Loucy (cell line): ENCODE data around the gene KCNK3.

ENCODE experiments used
- H2AFZ ChIP-seq: fragments of 200-600 bp; sonication (generic); 2 replicates; pipeline ENCODE4 v1.6.0; 2016; ENCODE audit warnings: antibody characterized with exemption, mild to moderate bottlenecking, low read length, moderate library complexity
- H3F3A ChIP-seq: fragments of 200-600 bp; 2 replicates; pipeline ENCODE4 v1.6.0; 2016; ENCODE audit warnings: antibody characterized with exemption, low read depth, mild to moderate bottlenecking
- H3K27me3 ChIP-seq: fragments of 200-600 bp; sonication (generic); 2 replicates; pipeline ENCODE4 v1.6.1; 2014; ENCODE audit warnings: low read length, mild to moderate bottlenecking; ENCODE audit not compliant: insufficient read depth, poor library complexity, severe bottlenecking
- H3K36me3 ChIP-seq: fragments of 200-600 bp; sonication (generic); 2 replicates; pipeline ENCODE4 v1.6.1; 2016; ENCODE audit warnings: low read length; ENCODE audit not compliant: insufficient read depth
- H3K4me1 ChIP-seq: fragments of 200-600 bp; sonication (generic); 2 replicates; pipeline ENCODE4 v1.5.1; 2014; ENCODE audit warnings: low read length, mild to moderate bottlenecking; ENCODE audit not compliant: insufficient read depth, poor library complexity, severe bottlenecking
- H3K4me2 ChIP-seq: fragments of 200-600 bp; sonication (generic); 2 replicates; pipeline ENCODE4 v1.6.0; 2014; ENCODE audit warnings: antibody characterized with exemption, low read length, low read depth, mild to moderate bottlenecking; ENCODE audit not compliant: poor library complexity, severe bottlenecking
- H3K4me3 ChIP-seq: fragments of 200-600 bp; sonication (generic); 2 replicates; pipeline ENCODE4 v1.5.1; 2014; ENCODE audit warnings: low read length, mild to moderate bottlenecking, mixed read lengths; ENCODE audit not compliant: poor library complexity, severe bottlenecking
- H3K79me2 ChIP-seq: fragments of 200-600 bp; sonication (generic); 2 replicates; pipeline ENCODE4 v1.6.1; 2014; ENCODE audit warnings: low read length; ENCODE audit not compliant: insufficient read depth
- H3K9ac ChIP-seq: fragments of 200-600 bp; sonication (generic); 2 replicates; pipeline ENCODE4 v1.6.0; 2014; ENCODE audit warnings: mild to moderate bottlenecking, low read depth, low read length, moderate library complexity; ENCODE audit not compliant: poor library complexity, severe bottlenecking
- H3K9me2 ChIP-seq: fragments of 200-600 bp; sonication (generic); replicated peaks from 2 replicates; pipeline ENCODE4 v1.6.1; 2016; ENCODE audit warnings: low read depth, low read length, mixed read lengths
- H3K9me3 ChIP-seq: fragments of 200-600 bp; sonication (generic); 2 replicates; pipeline ENCODE4 v1.6.1; 2014; ENCODE audit warnings: mild to moderate bottlenecking, antibody characterized with exemption, low read length, low read depth; ENCODE audit not compliant: insufficient read depth
- H4K20me1 ChIP-seq: fragments of 200-600 bp; sonication (generic); 2 replicates; pipeline ENCODE4 v1.6.0; 2014; ENCODE audit warnings: antibody characterized with exemption, low read length, mild to moderate bottlenecking; ENCODE audit not compliant: insufficient read depth, poor library complexity, severe bottlenecking
- CTCF ChIP-seq: fragments of 200-600 bp; sonication (generic); conservative IDR thresholded peaks from 2 replicates; pipeline ENCODE4 v1.5.1; 2014; ENCODE audit warnings: mild to moderate bottlenecking, antibody characterized with exemption, low read length
- EZH2phosphoT487 ChIP-seq: fragments of 200-600 bp; IDR thresholded peaks from 2 replicates; pipeline ENCODE4 v1.6.1; 2018; ENCODE audit warnings: antibody characterized with exemption, mild to moderate bottlenecking, moderate library complexity, borderline replicate concordance

Gene KCNK3

GRCh38 chr2:26651470-26651771, 41.1 kb upstream of the KCNK3 start:
- H3F3A ChIP-seq, result no peaks in the 10 kb centered on the region
- H3K4me3 ChIP-seq, result no peak overlapping the region
- H3K79me2 ChIP-seq, result no peaks in the 10 kb centered on the region
- TF ChIP-seq CTCF (no peak), EZH2phosphoT487 (no peak)
- H3K4me1 ChIP-seq, result no peaks in the 10 kb centered on the region
- H3K9ac ChIP-seq, result no peak overlapping the region
- no peaks in the 10 kb centered on the region for H4K20me1 ChIP-seq
- H3K9me3 ChIP-seq, result no peaks in the 10 kb centered on the region
- no peak overlapping the region for H3K4me2 ChIP-seq
- H3K36me3 ChIP-seq, result no peaks in the 10 kb centered on the region
- H2AFZ ChIP-seq, result no peak overlapping the region
- H3K27me3 ChIP-seq, result no peaks in the 10 kb centered on the region
- no peaks in the 10 kb centered on the region for H3K9me2 ChIP-seq

DNA sequence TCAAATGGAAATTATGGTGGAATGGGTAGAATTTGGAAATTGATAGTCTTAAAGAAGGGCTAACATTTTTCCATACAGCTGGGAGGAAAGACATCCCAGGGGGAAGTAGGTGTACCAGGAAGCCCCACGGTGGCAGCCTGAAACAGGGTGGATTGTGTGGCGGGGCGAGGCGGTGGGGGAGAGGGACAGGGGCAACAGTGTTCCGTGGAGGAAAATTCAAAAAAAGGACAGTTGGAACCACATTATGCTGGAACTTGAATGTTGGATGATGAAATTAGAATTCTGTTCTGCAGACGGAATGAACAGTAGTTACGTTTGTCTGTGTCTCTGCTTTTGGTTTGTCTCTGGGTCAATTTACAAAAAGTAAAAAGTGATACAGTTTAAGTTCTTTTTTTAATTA, 40.7 kb upstream of the KCNK3 start:
- no peaks in the 10 kb centered on the region for H4K20me1 ChIP-seq
- no peak overlapping the region for H3K4me3 ChIP-seq
- H2AFZ ChIP-seq, result no peak overlapping the region
- H3K9me3 ChIP-seq, result no peaks in the 10 kb centered on the region
- H3K9ac ChIP-seq, result no peak overlapping the region
- H3K79me2 ChIP-seq, result no peaks in the 10 kb centered on the region
- no peaks in the 10 kb centered on the region for H3F3A ChIP-seq
- H3K4me1 ChIP-seq, result no peaks in the 10 kb centered on the region
- no peaks in the 10 kb centered on the region for H3K9me2 ChIP-seq
- H3K27me3 ChIP-seq, result no peaks in the 10 kb centered on the region
- TF ChIP-seq CTCF, result no peak
- no peak for TF ChIP-seq EZH2phosphoT487
- no peak overlapping the region for H3K4me2 ChIP-seq
- H3K36me3 ChIP-seq, result no peaks in the 10 kb centered on the region

- Histone ChIP-seq H3F3A (no peaks in the 10 kb centered on the region), H3K79me2 (no peaks in the 10 kb centered on the region), H3K4me1 (no peaks in the 10 kb centered on the region), H3K4me3 (no peak overlapping the region), H4K20me1 (no peaks in the 10 kb centered on the region), H3K27me3 (no peaks in the 10 kb centered on the region), H2AFZ (no peak overlapping the region), H3K4me2 (no peak overlapping the region), H3K9me2 (no peaks in the 10 kb centered on the region), H3K36me3 (no peaks in the 10 kb centered on the region), H3K9ac (no peak overlapping the region), H3K9me3 (no peaks in the 10 kb centered on the region)
- TF ChIP-seq EZH2phosphoT487 (no peak), CTCF (no peak)
Measured at GRCh38 chr2:26652361-26653041, 40.0 kb upstream of the KCNK3 start.
